Pancreas (tissue), 10 donors: ENCODE data around the gene CCDC63. TPM values are rescaled to one million over a fixed set of nuclear protein-coding genes. Genes with fewer than 3 reads are reported as not detected.

ENCODE experiments used
- ATAC-seq, 4 donors: fragments of 200-7000 bp; cut with Tn5 transposase; one replicate each; pipeline versions ENCODE4 v1.8.0 to v1.9.1; 2020; ENCODE audit warnings: mild to moderate bottlenecking in 4 of 4, moderate library complexity in 4 of 4
- DNase-seq, 6 donors: peaks; one replicate each; pipeline ENCODE4 v3.0.0-alpha.2; 2020
- FAIRE-seq: peaks from 2 replicates; lab custom pipeline; 2012; peaks lifted over from hg19 to GRCh38; lab: Jason Lieb, UNC
- H3K27ac ChIP-seq, 4 donors: fragments of 200-600 bp; sonication (generic); 1 replicate in 3 of 4; 2 replicates in 1 of 4; pipeline versions ENCODE4 v1.5.0 to v1.8.0; 2020
- H3K27me3 ChIP-seq, 4 donors: fragments of 200-600 bp; one replicate each; pipeline ENCODE4 v1.8.0; 2021
- H3K36me3 ChIP-seq, 3 donors: fragments of 200-600 bp; sonication (generic) in 1 of 3; one replicate each; pipeline versions ENCODE4 v1.5.0 to v1.8.0; 2020 to 2021
- H3K4me1 ChIP-seq, 3 donors: fragments of 200-600 bp; one replicate each; pipeline ENCODE4 v1.8.0; 2021
- H3K4me3 ChIP-seq, 4 donors: fragments of 200-600 bp; sonication (generic) in 2 of 4; one replicate each; pipeline versions ENCODE4 v1.5.0 to v1.8.0; 2020 to 2021
- H3K9me3 ChIP-seq, 4 donors: fragments of 200-600 bp; one replicate each; pipeline ENCODE4 v1.8.0; 2021
- WGBS, 2 donors: extraction: QIAGEN DNeasy Blood & Tissue Kit; methylation state at CpG; one replicate each; pipeline ENCODE4 v1.1.7; 2013; 5-methylcytosine and 5-hydroxymethylcytosine counted together
- intact Hi-C, 3 donors: fragments of 100-400 bp; cut with DNase I; formaldehyde crosslinking; loops; one replicate each; pipeline versions ENCODE4 v1.11.1 to v1.14.2; 2022
- polyA plus RNA-seq, 2 donors: library from polyadenylated mRNA; stranded (reverse); fragments of 200-250 nt; gene quantifications; one replicate each; pipeline ENCODE4 v1.2.3, GENCODE V29; 2013
- total RNA-seq, 6 donors: library from RNA; stranded (reverse); fragmentation: NEBNext Ultra II Directional in 4 of 6; extraction: Animal tissue kit (Norgen Biotek cat#: 25700) in 4 of 6; gene quantifications; one replicate each; pipeline versions ENCODE4 v1.2.1 to v1.2.4, GENCODE V29; 2021 to 2023
- TF ChIP-seq, protein P1 (sequence below), 4 donors: fragments of 200-600 bp; sonication (generic) in 3 of 4; IDR thresholded peaks; one replicate each; pipeline versions ENCODE4 v1.5.0 to v1.8.0; 2021; ENCODE audit warnings: antibody characterized with exemption in 4 of 4
- donor health status: healthy with polysubstance abuse.
- donor health status: DM: no; HTN: no; CAD: no; lungs with moderate emphysema.
- donor health status: DM: no; HTN: no; CAD: no.
- donor health status: control.
- donor health status: control.
- donor health status: Bipolar disorder and iron deficiency.
- donor health status: DM: yes; HTN: yes; CAD: no.
- donor health status: DM: no; HTN: no; CAD: no.
- donor health status: DM: no; HTN: no; CAD: no.
- donor health status: DM: yes; HTN: yes; CAD: no.

CCDC63 gene
- total and polyA plus RNA-seq, 8 donors: not detected

DNA sequence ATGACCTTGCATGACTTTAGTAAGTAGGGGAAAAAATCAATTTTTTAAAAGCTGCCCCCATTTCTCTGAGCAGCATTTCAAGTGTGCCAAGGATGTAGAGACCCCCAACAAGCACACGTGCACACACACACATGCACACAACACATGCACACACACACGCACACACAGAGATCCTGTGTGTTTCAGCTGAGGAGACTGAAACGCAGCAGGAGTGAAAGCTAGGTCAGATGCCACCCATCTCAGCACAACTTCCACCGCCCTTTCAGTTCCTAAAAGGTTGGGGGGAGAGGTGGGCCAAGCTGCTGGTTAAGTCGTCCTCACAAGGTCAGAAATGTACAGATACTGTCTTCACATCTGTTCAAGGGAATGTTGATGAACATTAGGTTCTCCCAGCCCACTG is 59.7 kb downstream of the CCDC63 start:
- no peaks in the 10 kb centered on the region for H3K4me1 ChIP-seq
- intact Hi-C loops: no loop called here
- TF ChIP-seq, protein P1, sequence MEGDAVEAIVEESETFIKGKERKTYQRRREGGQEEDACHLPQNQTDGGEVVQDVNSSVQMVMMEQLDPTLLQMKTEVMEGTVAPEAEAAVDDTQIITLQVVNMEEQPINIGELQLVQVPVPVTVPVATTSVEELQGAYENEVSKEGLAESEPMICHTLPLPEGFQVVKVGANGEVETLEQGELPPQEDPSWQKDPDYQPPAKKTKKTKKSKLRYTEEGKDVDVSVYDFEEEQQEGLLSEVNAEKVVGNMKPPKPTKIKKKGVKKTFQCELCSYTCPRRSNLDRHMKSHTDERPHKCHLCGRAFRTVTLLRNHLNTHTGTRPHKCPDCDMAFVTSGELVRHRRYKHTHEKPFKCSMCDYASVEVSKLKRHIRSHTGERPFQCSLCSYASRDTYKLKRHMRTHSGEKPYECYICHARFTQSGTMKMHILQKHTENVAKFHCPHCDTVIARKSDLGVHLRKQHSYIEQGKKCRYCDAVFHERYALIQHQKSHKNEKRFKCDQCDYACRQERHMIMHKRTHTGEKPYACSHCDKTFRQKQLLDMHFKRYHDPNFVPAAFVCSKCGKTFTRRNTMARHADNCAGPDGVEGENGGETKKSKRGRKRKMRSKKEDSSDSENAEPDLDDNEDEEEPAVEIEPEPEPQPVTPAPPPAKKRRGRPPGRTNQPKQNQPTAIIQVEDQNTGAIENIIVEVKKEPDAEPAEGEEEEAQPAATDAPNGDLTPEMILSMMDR (IDR thresholded peaks at IDR 0.05): no peak
- no peaks in the 10 kb centered on the region for H3K36me3 ChIP-seq
- H3K4me3 ChIP-seq: no peak overlapping the region
- H3K9me3 ChIP-seq: no peaks in the 10 kb centered on the region
- no peak overlapping the region for H3K27ac ChIP-seq
- DNase-seq: no peak
- no peak for FAIRE-seq
- ATAC-seq: no peak
- no peaks in the 10 kb centered on the region for H3K27me3 ChIP-seq
- 49 to 57% methylated on average over 5 of the region's 5 CpGs for WGBS, 2 donors

DNA sequence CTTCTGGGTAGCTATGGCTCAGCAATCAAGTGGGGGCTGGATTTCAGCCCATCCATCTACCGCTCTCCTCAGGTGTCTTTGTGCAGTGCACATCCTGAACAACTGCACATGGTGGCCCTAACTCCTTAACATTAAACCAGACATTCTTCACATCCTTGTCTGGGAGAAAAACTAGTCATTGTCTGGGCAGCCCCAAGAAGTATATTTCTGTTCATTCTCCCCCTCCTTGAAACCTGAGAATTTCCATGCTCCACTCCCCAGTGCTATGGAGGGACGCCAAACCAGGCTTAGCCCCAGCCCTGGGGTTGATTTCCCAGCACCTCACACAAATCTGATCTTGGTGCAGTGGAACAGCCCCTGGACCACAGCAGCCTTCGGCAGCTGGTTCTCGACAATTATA is 60.2 kb downstream of the CCDC63 start:
- ATAC-seq: no peak
- WGBS, 2 donors: 74 to 87% methylated on average over 4 of the region's 4 CpGs

DNA sequence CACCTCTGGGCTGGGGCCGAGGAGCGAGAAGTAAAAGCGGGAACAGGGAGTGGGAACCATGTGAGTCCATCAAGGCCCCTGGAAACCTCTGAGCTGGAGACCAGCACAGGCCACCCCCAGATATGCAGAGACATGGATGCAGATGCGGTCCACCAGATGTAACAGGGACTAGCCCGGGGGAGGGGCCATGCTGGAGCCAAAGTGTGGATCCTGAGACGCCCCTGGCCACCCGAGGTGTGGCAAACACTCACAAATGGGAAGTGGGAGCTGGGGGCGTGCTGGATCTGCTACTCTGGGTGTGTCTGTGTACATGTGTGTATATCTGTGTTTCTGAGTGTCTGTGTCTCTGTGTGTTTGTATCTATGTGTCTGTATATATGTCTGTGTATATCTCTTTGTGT is 60.8 kb downstream of the CCDC63 start:
- intact Hi-C loops: no loop called here
- 52 to 67% methylated on average over 8 of the region's 8 CpGs for WGBS, 2 donors
- Histone ChIP-seq H3K36me3 (no peaks in the 10 kb centered on the region), H3K27ac (no peak overlapping the region), H3K4me3 (no peak overlapping the region), H3K27me3 (no peaks in the 10 kb centered on the region), H3K4me1 (no peaks in the 10 kb centered on the region), H3K9me3 (no peaks in the 10 kb centered on the region)
- ATAC-seq (no peak), DNase-seq (no peak), FAIRE-seq (no peak)
- TF ChIP-seq, protein P1 (IDR thresholded peaks at IDR 0.05): no peak

More for the DNA sequence above, 60.2 kb downstream of the CCDC63 start:
- FAIRE-seq: no peak
- DNase-seq: no peak
- no peaks in the 10 kb centered on the region for H3K9me3 ChIP-seq
- H3K36me3 ChIP-seq: no peaks in the 10 kb centered on the region
- H3K27ac ChIP-seq: no peak overlapping the region
- no peaks in the 10 kb centered on the region for H3K27me3 ChIP-seq
- H3K4me3 ChIP-seq: no peak overlapping the region
- intact Hi-C loops: no loop called here
- H3K4me1 ChIP-seq: no peaks in the 10 kb centered on the region
- TF ChIP-seq, protein P1 (IDR thresholded peaks at IDR 0.05): no peak

DNA sequence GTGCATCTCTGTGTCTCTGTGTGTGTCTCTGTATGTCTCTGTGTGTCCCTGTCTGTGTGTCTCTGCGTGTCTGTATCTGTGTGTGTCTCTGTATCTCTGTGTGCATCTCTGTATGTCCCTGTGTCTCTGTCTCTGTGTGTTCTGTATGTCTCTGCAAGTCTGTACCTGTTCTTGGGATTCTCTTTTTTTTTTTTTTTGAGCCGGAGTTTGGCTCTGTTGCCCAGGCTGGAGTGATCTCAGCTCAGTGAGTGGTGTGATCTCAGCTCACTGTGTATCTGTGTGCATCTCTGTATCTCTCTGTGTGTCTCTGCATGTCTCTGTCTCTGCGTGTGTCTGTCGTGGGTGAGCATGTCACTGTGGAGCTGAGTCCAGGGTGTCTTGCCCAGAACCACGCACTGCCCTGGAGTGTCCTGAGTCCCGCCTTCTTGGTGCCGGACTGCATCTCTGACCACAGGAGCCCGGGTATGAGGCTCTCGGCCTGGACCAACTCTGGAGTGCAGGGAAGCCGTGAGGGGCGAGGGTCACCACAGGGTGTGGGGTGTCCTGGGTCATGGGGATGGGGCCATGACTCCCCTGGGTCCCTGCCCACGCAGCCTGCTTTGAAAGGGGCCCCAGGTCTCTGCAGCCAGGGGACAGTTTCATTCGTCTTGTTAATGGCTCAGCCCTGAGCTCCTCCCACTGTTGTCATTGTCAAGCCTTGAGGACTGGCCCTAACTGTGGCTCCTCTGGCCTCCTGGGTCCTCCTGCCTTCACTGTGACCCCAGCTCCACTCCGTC is 61.8 kb downstream of the CCDC63 start:
- no peak overlapping the region for H3K27ac ChIP-seq
- intact Hi-C loops: no loop called here
- ATAC-seq (no peak), FAIRE-seq (no peak), DNase-seq (no peak)
- H3K27me3 ChIP-seq: no peaks in the 10 kb centered on the region
- no peaks in the 10 kb centered on the region for H3K9me3 ChIP-seq
- WGBS, 2 donors: 52% methylated on average over 14 of the region's 14 CpGs
- H3K4me3 ChIP-seq: no peak overlapping the region
- TF ChIP-seq, protein P1 (IDR thresholded peaks at IDR 0.05): no peak
- H3K4me1 ChIP-seq: no peaks in the 10 kb centered on the region
- no peaks in the 10 kb centered on the region for H3K36me3 ChIP-seq

DNA sequence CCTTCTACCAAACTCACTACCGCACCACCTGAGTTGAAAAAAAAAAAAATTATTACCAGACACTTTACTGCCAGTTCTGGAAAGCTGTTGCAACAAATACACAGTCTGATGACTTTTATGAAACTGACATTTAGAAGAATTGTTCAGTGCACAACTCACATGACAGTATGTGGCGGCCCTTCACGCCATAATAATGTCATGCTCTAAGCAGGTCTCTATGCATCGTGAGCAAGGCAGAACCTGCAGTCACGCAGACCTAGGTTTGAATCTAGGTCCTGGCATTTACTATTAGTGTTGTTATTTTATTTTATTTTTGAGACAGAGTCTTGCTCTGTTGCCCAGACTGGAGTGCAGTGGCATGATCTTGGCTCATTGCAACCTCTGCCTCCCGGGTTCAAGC is 65.5 kb downstream of the CCDC63 start:
- intact Hi-C loops: no loop called here
- no peak for FAIRE-seq
- H3K4me1 ChIP-seq: no peaks in the 10 kb centered on the region

More for the DNA sequence above, 65.5 kb downstream of the CCDC63 start:
- 72 to 75% methylated on average over 6 of the region's 6 CpGs for WGBS, 2 donors
- TF ChIP-seq, protein P1 (IDR thresholded peaks at IDR 0.05): no peak
- DNase-seq (no peak), ATAC-seq (no peak)
- Histone ChIP-seq H3K27ac (no peak overlapping the region), H3K4me3 (no peak overlapping the region), H3K36me3 (no peaks in the 10 kb centered on the region), H3K27me3 (no peaks in the 10 kb centered on the region), H3K9me3 (no peaks in the 10 kb centered on the region)
